NCI-H526 (cell line): ENCODE results near the gene NTRK1.
A peak's percentile ranks its signal among the peaks of the same experiment; 100 is the strongest.

Experiments
- DNase-seq, 2 experiments: peaks; one replicate each; lab custom pipeline; 2025; lab: John Stamatoyannopoulos, UW

Gene NTRK1

DNA sequence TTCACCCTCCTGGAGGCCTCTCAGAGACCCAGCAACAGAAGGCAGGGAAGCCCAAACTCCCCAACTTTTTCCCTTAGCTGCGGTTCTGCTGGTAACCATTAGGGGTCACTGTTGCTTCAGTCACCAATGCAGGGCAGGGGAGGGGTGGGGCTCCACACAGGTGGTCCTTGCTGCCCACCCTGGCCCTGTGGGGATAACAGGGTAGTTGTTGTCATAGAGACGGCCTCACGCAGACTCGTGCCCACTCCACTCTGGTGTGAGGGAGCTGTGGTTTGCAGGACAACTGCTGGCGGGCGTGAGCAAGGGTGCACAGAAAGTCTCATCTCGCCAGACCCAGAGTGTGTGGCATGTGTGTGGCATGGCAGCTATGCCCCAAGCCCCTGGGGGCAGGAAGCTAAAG, 21.7 kb upstream of the NTRK1 start:
- DNase-seq, result peak in 1 of 2 experiments; percentile 58

DNA sequence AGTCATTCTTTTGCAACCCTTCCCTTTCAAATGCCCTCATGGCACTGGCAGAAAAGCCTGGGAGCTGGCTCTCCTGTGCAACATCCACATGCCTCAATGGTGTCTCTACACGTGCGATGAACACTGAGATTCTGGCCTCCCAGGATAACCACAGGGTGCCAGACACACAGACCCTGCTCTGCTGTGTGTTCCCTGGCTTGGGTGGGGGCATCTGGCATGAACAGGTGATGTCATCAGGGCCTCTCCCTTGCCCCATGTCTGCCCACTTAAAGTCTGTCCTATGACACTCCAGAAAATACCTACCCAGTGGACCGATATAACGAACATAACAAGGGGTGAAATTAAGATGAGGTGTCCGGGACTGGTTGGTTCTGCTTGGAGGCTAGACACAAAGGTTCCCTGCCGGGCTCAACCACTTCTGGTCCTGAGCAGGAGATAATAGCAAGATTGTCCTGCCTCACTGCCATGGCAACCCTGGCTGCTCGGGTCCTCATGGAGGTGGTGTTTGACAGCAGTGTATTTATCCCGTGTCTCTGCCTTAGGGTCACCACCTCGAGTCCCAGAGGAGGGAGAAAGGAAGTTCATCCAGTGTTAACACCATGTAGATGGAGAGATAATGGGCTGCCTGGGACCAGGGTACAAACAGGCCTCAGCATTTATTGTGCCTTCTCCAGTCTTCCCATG, 21.1 kb upstream of the NTRK1 start:
- DNase-seq, result no peak

DNA sequence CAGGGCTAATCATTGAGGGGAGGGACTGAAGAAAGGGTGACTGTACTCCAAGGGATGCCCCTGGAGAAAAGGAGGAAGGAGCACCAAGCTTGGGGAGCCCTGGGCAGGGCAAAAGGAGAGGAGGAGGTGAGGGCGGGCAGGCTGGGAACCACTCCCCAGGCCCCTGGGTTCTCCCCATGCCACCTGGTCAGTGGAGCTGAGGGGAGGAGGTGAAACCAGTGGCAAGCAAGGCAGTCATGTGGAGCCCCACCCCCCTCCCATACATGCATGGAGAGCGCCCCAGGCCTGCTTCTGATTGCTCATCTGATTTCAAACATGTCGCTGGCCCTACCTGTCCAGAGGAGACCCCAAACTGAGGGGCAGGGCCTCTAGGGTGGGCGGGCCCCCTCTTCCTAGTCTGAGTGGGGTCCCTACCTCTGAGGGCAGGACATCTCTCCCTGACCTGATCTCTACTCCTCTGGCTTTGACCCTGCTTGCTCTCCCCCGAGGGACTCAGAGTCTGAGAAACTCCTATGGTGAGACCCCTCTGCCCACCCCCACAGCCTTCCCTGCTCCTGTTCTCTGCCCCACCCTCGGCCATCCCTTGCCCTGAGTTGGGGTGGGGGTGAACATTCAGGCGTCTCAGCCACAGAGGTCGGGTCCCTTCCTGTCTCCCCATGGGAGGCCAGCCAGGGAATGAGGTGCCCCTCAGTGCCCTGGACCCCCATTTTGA, 20.3 kb upstream of the NTRK1 start:
- DNase-seq, result no peak

DNA sequence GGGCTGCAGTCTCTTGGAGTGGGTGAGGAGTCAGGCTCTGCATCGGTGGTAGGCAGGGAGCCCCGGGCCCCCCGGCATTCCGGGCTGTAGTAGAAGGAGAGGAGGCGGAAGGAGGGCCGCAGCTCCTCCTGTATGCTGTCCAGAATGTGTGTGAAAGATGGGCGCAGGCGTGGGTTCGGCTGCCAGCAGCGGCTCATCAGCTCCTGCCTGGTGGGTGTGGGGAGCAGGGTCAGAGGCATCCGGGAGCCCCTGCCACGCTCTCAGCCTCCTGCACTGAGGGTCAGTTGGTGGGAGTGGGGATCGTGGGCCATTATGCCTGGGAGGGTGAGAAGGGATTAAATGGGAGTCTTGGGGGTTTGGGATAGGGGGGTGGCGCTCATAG, 19.8 kb upstream of the NTRK1 start:
- no peak for DNase-seq

DNA sequence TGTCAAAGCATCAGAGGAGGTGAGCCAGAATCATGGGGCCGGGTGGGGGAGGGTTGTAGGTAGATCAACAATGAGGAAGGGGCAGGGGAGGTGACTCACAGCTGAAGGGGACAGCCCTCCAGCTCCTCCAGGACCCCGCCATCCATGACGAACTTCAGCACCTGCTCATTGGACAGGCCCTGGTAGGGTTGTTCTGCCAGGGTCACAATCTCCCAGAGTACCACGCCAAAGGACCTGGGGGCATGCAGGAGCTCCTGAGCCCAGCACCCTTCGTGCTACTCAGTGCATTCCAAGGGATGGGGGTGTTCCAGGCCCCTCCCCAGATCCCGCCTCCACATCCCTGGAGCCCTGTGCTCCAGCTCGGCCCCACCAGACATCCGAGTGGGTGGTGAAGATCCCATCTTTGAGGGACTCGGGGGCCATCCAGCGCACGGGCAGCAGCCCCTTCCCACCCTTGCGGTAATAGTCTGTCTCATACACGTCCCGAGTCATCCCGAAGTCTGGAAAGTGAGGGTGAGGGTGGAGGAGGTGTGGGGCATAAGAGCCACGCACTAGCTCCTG, 19.3 kb upstream of the NTRK1 start:
- no peak for DNase-seq

DNA sequence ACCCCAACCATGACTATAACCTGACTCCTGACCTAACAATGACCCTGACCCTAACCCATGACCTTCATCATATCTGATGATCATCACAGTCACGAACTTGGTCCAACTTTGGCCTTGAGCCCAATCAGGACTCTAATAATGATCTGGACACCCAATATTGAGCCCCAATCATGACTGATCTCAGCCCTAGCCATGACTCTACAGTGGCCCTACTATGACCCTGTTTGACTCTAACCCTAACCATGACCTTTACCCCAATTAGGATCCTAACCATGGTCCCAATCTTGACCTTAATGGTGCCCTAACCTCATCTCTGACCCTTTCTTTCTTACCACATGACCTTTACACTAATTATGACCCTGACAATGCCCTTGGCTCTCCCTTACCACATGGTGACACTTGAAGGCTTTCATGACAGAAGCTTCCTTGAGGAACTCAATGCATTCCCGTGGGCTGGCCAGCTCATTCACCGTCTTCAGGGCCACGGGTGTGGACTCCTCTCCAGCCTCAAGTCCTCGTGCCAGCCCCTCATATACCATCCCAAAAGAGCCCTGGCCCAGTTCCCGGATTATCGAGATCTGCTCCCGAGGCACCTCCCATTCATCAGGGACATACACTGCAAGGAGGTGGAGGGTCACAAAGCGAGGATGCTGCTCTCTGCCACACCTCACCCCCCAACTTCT, 17.9 kb upstream of the NTRK1 start:
- no peak for DNase-seq

DNA sequence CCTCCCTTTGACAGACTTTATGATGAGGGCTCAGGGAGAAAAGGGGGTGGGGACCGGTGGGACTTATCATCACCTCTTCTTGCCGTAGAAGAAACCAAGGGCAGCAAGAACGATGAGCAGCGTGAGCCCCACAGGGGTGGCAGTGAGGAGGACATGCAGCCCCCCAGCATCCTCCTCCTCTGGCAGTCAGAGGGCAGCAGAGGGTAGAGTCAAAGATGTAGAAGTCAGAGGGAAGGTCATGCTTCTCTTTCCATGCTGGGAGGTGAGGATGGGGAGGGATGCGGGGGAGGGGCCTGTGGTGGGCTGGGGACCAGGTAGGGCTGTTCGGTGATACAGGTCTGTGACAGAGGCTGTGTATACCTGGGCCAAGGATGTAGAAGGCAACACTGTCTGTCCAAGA, 16.6 kb upstream of the NTRK1 start:
- no peak for DNase-seq

DNA sequence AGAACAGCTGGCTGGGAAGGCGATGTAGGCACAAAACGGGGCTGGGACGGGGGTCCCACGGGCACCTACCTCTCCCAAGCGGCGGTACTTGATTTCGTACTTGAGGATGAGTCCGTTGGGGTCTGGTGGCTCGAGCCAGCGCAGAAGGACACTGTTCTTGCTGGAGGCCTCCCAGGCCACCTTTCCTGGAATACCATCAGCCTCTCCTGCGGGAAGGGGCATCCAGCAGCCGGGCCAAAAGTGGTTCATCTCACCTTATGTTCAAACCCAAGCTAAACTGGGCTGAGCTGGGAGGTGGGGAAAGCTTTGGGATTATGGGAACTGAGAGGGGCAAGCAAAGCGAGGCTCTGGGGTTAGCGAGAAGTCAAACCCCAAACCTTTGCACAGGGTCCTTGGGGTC, 16.0 kb upstream of the NTRK1 start:
- DNase-seq, result no peak

DNA sequence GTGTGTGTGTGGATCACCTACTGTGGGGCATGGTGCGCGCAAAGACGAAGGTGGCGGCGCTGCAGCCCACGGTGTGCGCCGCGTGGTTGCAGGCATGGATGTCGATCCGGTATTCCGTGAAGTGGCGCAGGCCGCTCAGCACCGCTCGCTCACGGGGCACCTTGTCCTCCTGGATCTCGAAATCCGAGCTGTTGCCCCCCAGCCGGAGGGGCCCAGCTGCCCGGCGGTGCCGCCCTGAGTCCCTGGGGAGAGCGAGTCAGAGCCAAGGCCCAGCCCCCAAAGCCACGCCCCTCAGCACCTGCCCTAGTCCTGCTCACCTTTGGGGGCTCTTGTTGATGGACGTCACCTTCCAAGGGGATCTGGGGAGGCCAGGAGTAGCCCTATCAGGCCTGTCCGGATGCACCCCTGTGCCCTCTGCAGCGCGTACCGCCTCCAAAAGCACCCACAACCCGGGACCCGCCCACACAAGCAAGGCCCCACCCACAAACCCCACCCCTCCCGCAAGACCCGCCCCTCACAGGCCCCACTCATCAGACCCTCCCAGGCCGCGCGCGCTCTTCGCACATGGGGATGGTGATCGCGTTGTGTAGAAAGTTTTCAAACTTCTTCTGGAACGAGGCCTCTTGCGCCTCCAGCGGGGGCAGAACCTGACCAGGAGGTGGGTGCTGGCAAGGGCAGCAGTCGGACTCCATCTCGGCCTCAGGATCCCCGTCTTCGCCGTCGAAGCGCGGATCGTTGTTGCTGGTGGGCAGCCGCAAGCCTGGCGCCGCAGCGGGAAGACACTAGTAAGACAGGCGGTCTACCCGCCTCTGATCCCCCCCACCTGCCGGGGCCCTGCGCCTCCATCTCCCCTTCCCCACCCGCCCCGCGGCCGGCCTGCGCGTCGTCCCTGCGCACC, 15.4 kb upstream of the NTRK1 start:
- peak in 1 of 2 experiments; percentile 36 for DNase-seq

DNA sequence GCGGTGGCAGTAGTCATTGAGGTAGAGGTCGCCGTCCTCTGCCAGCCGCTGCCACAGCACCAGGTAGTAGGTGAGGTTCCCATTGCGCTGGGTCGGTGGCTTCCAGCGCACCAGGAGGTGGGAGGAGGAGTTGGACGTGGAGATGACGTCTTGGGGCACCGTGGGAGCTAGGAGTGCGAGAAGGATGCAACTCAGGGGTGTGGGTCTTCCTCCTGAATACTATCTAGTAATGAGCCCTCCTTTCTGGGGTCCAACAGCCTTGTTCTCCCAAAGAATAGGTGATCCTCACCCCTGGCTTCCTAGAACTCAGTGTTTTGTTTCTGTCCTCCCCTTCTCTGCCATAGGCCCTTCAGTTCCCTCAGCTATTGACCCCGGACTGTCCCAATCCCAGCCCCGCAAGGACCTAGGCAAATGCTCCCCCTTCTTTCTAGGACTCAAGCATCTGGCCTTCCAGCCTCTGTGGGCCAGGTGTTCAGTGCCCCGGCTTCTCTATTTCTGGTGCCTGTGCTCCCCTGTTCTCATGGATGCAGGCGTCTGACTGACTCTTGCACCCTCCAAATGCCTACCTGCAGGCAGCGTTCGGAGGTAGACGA, 14.6 kb upstream of the NTRK1 start:
- DNase-seq, result no peak

DNA sequence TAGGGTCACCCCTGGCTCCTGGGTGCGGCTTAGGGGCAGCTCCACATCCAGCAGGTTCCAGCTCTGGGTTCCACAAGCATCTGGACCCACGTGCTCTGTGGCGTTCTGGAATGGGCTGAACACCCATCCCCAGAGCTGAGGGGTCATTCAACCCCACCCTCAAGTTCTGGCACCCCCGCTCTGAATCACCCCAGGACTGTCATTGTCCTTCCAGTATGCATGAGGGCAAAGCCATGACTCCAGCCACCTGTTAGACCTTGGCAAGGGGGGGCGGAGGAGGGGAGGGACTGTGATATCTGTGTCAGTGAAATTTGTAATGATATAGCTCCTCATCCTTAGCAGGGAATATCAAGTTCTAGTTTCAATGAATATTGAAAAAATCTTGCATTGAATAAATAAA, 14.0 kb upstream of the NTRK1 start:
- DNase-seq, result no peak

DNA sequence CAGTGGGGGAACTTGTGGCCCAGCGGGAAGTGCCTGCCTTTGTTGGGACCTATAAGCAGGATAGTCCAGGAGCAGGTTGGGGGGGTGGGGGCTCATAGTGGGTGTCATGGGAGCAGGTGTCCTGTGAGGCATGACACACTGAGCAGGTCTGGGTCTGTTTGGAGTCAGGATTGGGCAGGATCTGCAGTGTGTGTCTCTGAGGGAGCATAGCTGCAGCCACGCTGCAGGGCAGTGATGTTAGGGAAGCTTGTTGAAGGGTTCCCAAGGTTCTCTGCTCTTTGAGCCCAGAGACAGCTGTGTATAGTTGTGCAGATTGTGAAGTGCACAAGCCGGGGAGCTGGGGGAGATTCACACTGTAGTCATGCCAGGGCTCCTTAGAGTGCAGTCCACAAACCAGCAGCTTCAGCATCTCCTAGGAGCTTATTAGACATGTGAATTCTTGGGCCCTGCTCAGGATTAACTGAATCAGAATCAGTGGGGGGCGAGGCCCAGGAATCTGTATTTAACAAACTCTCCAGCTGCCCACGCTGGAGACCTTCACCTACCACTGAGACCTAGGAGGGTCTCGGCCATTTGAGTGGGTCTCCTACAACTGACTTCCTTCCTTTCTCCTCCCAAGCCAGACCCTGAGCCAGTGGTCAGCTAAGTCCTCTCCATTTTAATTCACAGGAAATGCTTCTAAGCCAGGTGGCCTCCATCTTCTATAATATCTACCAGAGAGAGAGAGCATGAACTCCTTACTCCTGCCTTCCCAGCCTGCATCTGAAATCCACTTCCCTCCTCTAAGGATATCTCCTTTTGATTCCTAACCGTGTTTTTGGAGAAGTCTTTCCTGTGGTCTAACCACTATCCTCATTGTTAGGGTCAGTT, 12.8 kb upstream of the NTRK1 start:
- no peak for DNase-seq

DNA sequence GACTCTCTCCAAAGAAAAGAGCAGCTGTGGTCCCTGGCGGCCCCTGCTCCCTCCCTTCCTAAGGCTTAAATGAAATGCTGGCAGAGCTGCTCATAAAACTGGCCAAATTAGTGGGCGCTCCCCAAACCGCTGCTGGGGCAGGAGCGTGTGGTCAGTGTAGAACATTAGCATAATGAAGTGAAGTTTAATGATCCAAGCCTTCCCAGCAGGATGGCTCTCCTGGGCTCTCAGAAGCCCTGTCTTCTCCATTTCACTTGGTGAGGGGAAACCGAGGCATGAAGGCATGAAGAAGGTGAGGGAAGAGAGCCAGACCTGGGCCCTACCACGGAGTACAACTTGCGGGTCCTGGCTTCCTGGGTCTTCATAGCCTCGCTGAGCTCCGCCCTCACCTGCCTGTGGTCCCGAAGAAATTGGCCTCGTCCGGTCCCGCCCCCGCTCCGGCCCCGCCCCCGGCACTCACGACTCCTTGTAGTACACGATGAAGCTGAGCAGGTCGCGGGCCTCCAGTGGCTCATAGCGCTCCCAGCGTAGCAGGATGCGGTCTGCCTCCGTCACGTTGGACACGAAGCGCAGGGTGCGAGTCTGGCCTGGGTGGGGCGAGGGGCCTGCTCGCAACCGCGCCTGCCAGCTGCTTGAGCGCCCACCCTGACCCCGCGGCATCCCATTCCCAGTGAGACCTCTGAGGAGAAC, 12.1 kb upstream of the NTRK1 start:
- peak in 1 of 2 experiments; percentile 59 for DNase-seq

DNA sequence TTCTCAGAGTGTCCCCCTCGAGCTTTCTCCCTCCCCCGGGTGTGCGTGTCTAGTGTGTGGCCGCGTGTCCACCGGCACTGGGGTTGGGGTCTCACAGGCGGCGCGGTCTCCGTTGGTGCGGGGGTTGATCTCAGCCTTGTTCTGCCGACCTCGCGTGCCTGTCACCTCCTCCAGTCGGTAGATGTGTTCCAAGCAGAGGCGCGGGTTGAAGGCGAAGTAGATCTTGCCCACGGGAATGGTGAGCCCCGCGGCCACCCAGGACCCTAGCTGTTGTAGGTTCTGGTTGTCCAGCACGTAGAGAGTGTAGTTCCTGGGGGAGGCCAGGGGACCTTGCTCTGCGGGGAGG, 11.5 kb upstream of the NTRK1 start:
- no peak for DNase-seq

DNA sequence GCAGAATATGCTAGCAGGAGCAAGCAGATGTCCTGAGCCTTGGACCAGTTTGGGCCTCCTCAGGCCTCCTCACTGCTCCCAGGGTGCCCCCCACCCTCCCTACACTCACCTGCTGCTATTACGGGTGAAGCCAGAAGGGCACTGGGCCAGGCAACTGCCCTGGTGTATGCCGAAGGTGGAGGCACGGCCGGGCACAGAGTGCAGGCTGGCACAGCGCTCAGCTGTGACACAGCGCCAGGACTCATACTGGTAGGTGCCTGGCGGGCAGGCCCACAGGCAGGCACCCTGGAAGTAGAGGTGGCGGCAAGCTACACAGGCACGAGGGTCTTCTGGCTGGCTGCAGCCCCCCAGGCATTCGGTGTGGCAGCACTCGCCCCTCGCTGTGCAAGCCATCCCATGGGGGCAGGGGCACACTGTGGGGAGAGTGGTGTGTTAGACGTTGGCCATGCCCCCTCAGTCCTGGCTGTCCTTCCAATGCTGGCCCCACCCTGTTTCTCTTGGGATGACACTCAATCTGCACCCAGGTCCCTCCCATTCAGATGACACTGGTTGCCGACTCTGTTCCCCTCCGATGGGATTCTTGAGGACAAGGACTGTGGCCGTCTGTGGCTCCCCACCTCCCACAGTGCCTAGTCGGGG, 8.8 kb upstream of the NTRK1 start:
- no peak for DNase-seq

DNA sequence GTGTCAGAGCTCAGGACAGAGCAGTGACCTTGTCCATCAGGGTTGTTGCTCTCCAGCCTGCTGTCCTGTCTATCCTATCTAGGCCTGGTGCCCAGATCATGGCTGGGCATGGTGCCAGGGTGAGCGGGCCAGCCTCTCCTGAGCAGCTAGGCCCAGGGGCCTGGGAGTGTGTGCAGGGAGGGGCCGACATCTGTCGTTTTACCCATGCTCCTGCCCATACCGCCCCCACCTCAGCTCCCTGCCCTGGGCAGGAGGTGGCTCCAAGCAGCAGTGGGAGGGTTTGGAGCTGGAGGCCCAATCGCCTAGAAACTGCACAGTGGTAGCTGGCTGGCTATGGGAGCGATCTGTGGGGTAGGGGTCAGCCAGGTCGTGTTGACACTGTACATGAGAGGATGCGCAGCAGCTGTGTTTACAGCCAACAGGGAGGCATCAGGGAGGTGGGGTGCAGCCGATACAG, 8.2 kb upstream of the NTRK1 start:
- peak in 1 of 2 experiments; percentile 33 for DNase-seq

DNA sequence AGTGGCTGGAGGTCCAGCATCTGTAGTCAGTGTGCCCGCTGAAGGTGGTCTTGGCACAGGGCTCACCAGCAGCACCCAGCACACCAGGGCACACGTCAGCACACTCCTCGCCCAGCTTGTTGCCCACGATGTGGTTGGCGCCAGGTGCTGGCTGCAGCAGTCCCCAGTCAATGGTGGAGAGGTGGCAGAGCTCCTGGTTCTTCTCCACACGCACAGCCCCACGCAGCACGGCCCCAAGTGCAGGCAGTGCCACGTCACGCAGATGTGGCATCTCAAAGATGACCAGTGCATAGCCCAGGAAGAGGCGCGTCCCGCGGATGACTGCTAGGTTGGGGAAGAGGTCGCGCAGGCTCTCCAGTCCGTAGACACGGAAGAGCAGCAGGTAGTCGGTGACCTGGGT, 6.9 kb upstream of the NTRK1 start:
- no peak for DNase-seq

DNA sequence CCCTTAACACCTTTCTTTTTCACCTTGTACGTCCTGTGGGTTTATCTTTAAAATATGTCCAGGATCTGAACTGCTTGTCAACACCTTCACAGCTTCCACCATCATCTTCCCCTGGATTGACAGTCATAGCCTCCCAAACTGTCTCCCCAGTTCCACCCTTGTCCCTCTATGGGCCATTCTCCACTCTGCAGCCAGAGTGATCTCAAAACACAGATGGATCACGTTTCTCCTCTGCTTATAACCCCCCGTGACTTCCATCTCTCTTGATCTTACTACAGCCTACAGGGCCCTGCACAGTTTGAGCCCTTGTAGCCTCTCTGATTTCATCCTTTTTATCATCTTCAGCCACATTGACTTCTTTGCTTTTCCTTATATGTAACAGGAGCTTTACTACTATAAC, 6.0 kb upstream of the NTRK1 start:
- DNase-seq, result no peak

DNA sequence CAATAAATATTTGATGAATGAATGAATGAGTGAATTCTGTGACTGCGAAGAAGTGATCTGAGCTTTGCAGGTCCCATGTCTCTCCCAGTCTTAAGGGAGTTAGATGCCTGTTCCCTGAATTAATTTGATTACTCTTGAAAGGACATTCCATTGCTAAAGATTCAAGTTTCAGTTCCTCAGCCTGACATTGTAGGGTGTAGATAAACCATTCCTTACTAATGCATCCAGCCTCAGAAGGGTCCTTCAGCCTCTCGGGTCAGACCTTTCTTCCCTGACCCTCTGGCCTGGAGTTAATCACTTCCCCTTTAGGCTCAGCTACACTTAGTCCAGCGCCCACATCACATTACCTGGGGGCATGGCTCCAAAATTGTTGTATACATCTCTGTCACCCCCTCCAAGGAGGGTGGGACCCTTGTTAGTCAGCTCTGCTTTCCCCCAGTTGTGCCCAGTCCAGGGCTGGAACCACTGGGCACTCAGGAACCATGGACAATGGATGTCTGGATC, 4.3 kb upstream of the NTRK1 start:
- no peak for DNase-seq
